ENCODE data around the gene ITIH2. TPM values are rescaled to one million over a fixed set of nuclear protein-coding genes. Genes with fewer than 3 reads are reported as not detected.
"Not testable (repeated sequence)": the region's sequence is repeated elsewhere in the genome, so short reads cannot be mapped to it uniquely, and the experiment has no call there.

The ITIH2 gene
- total RNA-seq, 1 donor from 2014 or later: 3.4 TPM

DNA sequence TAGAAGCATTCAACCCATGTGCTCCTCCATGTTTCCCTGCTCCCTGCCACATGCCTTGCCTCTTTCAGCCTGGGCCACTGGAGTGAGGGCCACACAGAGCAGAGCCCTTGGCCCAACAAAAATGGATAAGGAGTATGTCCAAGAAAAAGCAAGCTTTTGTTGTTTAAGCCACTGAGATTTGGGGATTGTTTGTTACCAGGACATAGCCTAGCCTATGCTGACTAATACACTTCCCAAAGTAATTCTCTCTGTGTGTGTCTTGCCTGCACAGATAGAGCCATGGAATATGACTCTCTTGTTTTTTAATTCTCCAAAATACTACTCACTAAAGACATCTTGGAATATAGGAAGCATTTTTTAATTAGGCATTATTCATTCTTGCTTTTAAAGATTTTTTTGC, 13.5 kb upstream of the ITIH2 start:
- H3K36me3 Mint-ChIP-seq: no peaks in the 10 kb centered on the region
- H3K4me3 Mint-ChIP-seq: no peak overlapping the region
- H3K27ac Mint-ChIP-seq: no peak overlapping the region
- peaks cover 14% of the 10 kb centered on the region for H3K9me3 Mint-ChIP-seq
- no peak for DNase-seq (ENCODE audit: extremely low spot score, unreplicated experiment)
- peaks cover 10% of the 10 kb centered on the region for H3K4me1 Mint-ChIP-seq (ENCODE audit: unreplicated experiment)
- no peak for TF ChIP-seq CTCF (conservative IDR thresholded peaks at IDR 0.05)
- peaks cover 13% of the 10 kb centered on the region for H3K27me3 Mint-ChIP-seq

- not testable (repeated sequence) for H3K27ac Mint-ChIP-seq; H3K4me1 Mint-ChIP-seq (ENCODE audit: unreplicated experiment); DNase-seq (ENCODE audit: extremely low spot score, unreplicated experiment); H3K4me3 Mint-ChIP-seq; H3K36me3 Mint-ChIP-seq
- peaks cover 14% of the 10 kb centered on the region for H3K9me3 Mint-ChIP-seq
- peaks cover 13% of the 10 kb centered on the region for H3K27me3 Mint-ChIP-seq
Observed at GRCh38 chr10:7690885-7691597, 12.1 kb upstream of the ITIH2 start.

- H3K4me1 Mint-ChIP-seq (ENCODE audit: unreplicated experiment); H3K36me3 Mint-ChIP-seq; H3K27me3 Mint-ChIP-seq; H3K4me3 Mint-ChIP-seq; H3K27ac Mint-ChIP-seq; DNase-seq (ENCODE audit: extremely low spot score, unreplicated experiment): not testable (repeated sequence)
- H3K9me3 Mint-ChIP-seq: peaks cover 14% of the 10 kb centered on the region
Observed at GRCh38 chr10:7692368-7692767, 10.7 kb upstream of the ITIH2 start.

- H3K4me1 Mint-ChIP-seq (ENCODE audit: unreplicated experiment); DNase-seq (ENCODE audit: extremely low spot score, unreplicated experiment); H3K27ac Mint-ChIP-seq; H3K4me3 Mint-ChIP-seq; H3K27me3 Mint-ChIP-seq; H3K36me3 Mint-ChIP-seq: not testable (repeated sequence)
- peaks cover 14% of the 10 kb centered on the region for H3K9me3 Mint-ChIP-seq
Observed at GRCh38 chr10:7693194-7693593, 9.9 kb upstream of the ITIH2 start.

DNA sequence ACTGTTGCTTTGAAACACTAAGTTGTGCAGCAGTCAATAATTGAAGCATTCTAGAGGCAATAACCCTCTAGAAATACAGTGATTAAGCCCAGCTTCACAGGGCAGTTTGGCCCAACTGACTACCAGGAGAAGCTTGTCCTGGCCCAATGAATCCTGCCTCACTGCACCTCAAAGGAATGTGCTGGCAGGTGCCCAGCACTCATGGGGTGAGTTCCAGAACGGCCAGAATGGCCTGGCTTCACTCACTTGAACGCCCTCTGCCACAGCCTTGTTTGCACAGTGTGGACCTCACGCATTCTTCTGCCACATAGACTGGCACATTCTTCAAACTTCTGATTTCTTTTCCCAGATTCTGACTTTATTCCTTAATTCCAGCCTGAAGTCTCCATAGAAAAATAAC, 6.6 kb upstream of the ITIH2 start:
- H3K36me3 Mint-ChIP-seq: no peaks in the 10 kb centered on the region
- DNase-seq (ENCODE audit: extremely low spot score, unreplicated experiment): no peak
- no peak overlapping the region for H3K27ac Mint-ChIP-seq
- TF ChIP-seq CTCF (conservative IDR thresholded peaks at IDR 0.05): no peak
- peaks cover 3% of the 10 kb centered on the region for H3K27me3 Mint-ChIP-seq
- H3K4me1 Mint-ChIP-seq (ENCODE audit: unreplicated experiment): peaks cover 6% of the 10 kb centered on the region
- H3K4me3 Mint-ChIP-seq: no peak overlapping the region
- H3K9me3 Mint-ChIP-seq: peaks cover 8% of the 10 kb centered on the region

DNA sequence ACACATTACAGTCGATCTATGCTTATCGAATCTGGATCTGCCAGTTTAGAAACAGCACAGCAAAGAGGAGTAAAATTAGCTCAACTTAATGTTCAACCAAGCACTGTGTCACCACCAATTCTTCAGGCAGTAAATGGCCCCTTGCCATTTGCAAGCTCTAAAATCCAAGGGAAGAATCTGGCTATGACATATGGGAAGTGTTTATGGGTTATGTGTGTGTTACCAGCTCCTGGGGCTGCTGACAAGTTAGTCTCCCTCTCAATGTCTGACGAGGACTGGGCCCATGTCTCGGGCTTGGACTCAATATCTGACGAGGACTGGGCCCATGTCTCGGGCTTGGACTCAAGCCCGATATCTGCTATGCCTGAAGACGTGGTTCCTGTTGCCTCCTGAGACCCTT, 5.7 kb upstream of the ITIH2 start:
- peaks cover 6% of the 10 kb centered on the region for H3K9me3 Mint-ChIP-seq
- H3K4me1 Mint-ChIP-seq (ENCODE audit: unreplicated experiment): peaks cover 6% of the 10 kb centered on the region
- TF ChIP-seq CTCF (conservative IDR thresholded peaks at IDR 0.05): no peak
- DNase-seq (ENCODE audit: extremely low spot score, unreplicated experiment): no peak
- no peaks in the 10 kb centered on the region for H3K36me3 Mint-ChIP-seq
- peaks cover 6% of the 10 kb centered on the region for H3K27me3 Mint-ChIP-seq
- no peak overlapping the region for H3K27ac Mint-ChIP-seq
- no peak overlapping the region for H3K4me3 Mint-ChIP-seq

GRCh38 chr10:7700577-7701125, 2.5 kb upstream of the ITIH2 start:
- Mint-ChIP-seq H3K9me3 (no peaks in the 10 kb centered on the region), H3K36me3 (no peaks in the 10 kb centered on the region), H3K27ac (no peak overlapping the region), H3K4me3 (no peak overlapping the region), H3K4me1 (ENCODE audit: unreplicated experiment) (peaks cover 6% of the 10 kb centered on the region), H3K27me3 (peaks cover 11% of the 10 kb centered on the region)
- no peak for TF ChIP-seq CTCF (conservative IDR thresholded peaks at IDR 0.05)
- DNase-seq (ENCODE audit: extremely low spot score, unreplicated experiment): no peak

All from type B pancreatic cell (in vitro differentiated cells).